CD8-positive, alpha-beta memory T cell (primary cell): ENCODE data around the gene MYL3. TPM values are rescaled to one million over a fixed set of nuclear protein-coding genes. Genes with fewer than 3 reads are reported as not detected.

ENCODE experiments used
- CTCF ChIA-PET: fragments of 350-600 bp; sonication (Branson Sonifier 250); formaldehyde crosslinking; loops from one replicate; lab custom pipeline; 2021; ENCODE audit warnings: antibody characterized with exemption; lab: Charles Lee
- POLR2A ChIA-PET: fragments of 350-600 bp; sonication (Branson Sonifier 250); formaldehyde crosslinking; loops from one replicate; lab custom pipeline; 2021; ENCODE audit warnings: antibody characterized with exemption; lab: Charles Lee
- DNase-seq, 5 donors: peaks; one replicate each; pipeline versions ENCODE4 v3.0.0 to v3.0.0-alpha.2; 2020 to 2022; ENCODE audit warnings: mixed read lengths in 1 of 5
- H3K27ac ChIP-seq: one replicate; pipeline ENCODE4 v1.7.0; 2013; ENCODE audit warnings: low read depth, mild to moderate bottlenecking, low read length, moderate library complexity
- H3K27me3 ChIP-seq: 2 replicates; pipeline ENCODE4 v1.7.0; 2013; ENCODE audit warnings: low read length, mild to moderate bottlenecking; ENCODE audit not compliant: insufficient read depth, poor library complexity, severe bottlenecking
- H3K36me3 ChIP-seq: 2 replicates; pipeline ENCODE4 v1.7.0; 2013; ENCODE audit warnings: mild to moderate bottlenecking, low read length, moderate library complexity; ENCODE audit not compliant: insufficient read depth
- H3K4me1 ChIP-seq: 2 replicates; pipeline ENCODE4 v1.7.0; 2013; ENCODE audit warnings: mild to moderate bottlenecking, low read length, moderate library complexity; ENCODE audit not compliant: insufficient read depth
- H3K4me3 ChIP-seq: 2 replicates; pipeline ENCODE4 v1.7.0; 2013; ENCODE audit warnings: mild to moderate bottlenecking, low read length
- H3K9me3 ChIP-seq: 2 replicates; pipeline ENCODE4 v1.7.0; 2013; ENCODE audit warnings: mild to moderate bottlenecking, low read length
- H3K27ac Mint-ChIP-seq, 8 donors: one replicate each; pipeline ENCODE4 v1.8.0; 2020 to 2021; ENCODE audit warnings: mixed read lengths in 8 of 8, mild to moderate bottlenecking in 6 of 8, inconsistent platforms in 3 of 8, moderate library complexity in 3 of 8
- H3K27me3 Mint-ChIP-seq, 2 donors: one replicate each; pipeline ENCODE4 v1.8.0; 2020 to 2021; ENCODE audit warnings: mixed read lengths in 2 of 2, mild to moderate bottlenecking in 1 of 2, moderate library complexity in 1 of 2
- H3K36me3 Mint-ChIP-seq, 3 donors: one replicate each; pipeline ENCODE4 v1.8.0; 2020 to 2021; ENCODE audit warnings: mixed read lengths in 3 of 3, inconsistent platforms in 1 of 3, mild to moderate bottlenecking in 1 of 3
- H3K4me1 Mint-ChIP-seq, 3 donors: one replicate each; pipeline ENCODE4 v1.8.0; 2020 to 2021; ENCODE audit warnings: mixed read lengths in 3 of 3, inconsistent platforms in 1 of 3, mild to moderate bottlenecking in 1 of 3
- H3K4me3 Mint-ChIP-seq, 7 donors: one replicate each; pipeline ENCODE4 v1.8.0; 2020 to 2021; ENCODE audit warnings: mixed read lengths in 7 of 7, mild to moderate bottlenecking in 6 of 7, moderate library complexity in 4 of 7, inconsistent platforms in 2 of 7
- H3K9me3 Mint-ChIP-seq, 5 donors: one replicate each; pipeline ENCODE4 v1.8.0; 2020 to 2022; ENCODE audit warnings: mixed read lengths in 5 of 5, mild to moderate bottlenecking in 3 of 5, moderate library complexity in 2 of 5, inconsistent platforms in 1 of 5
- polyA plus RNA-seq: library from polyadenylated mRNA; unstranded; fragments of 300-500 nt; fragmentation: Illumina TruSeq; gene quantifications from one replicate; pipeline ENCODE4 v1.2.3, GENCODE V29; 2021
- total RNA-seq, 2 experiments: library from RNA; stranded (reverse); gene quantifications; one replicate each; pipeline ENCODE4 v1.2.3, GENCODE V29; 2021

MYL3 gene
- total and polyA plus RNA-seq, 3 experiments from 2014 or later = not detected

DNA sequence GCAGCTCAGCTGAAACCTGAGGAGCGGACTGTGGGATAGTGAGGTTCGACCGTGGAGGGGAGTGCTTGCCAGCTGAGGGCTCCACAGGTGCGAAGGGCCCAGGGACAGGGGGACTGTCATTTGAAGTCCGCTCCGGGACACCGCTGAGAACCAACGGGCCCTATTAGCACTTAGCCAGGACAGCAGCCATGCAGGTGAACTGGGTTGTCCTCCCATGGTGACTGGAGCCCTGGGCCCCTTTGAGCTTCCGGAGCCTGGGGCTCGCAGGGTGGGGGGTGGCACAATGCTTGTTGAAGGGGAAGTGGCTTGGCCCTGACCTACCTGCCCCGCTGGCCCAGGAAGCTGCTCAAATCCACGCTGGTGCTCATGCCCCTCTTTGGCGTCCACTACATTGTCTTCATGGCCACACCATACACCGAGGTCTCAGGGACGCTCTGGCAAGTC is 39.0 kb upstream of the MYL3 start:
- ChIA-PET POLR2A (no interaction called here), CTCF (interaction anchor here (1.3 kb wide), 1 partner anchor 97 kb away, joined by 3 read pairs; no protein-coding TSS in a partner anchor)
- H3K9me3 Mint-ChIP-seq = no peaks in the 10 kb centered on the region
- H3K36me3 Mint-ChIP-seq = no peaks in the 10 kb centered on the region
- H3K4me3 Mint-ChIP-seq = no peak overlapping the region
- no peak overlapping the region for H3K4me3 ChIP-seq
- H3K27ac ChIP-seq = no peak overlapping the region
- H3K27ac Mint-ChIP-seq = no peak overlapping the region
- peaks cover 2 to 13% (median 4%) of the 10 kb centered on the region in 3 donors for H3K4me1 Mint-ChIP-seq
- no peaks in the 10 kb centered on the region for H3K27me3 ChIP-seq
- DNase-seq = peak in 1 of 5 donors; percentile 39
- H3K4me1 ChIP-seq = no peaks in the 10 kb centered on the region
- no peaks in the 10 kb centered on the region for H3K9me3 ChIP-seq
- no peaks in the 10 kb centered on the region for H3K36me3 ChIP-seq
- peaks cover 9 to 18% of the 10 kb centered on the region in 2 donors for H3K27me3 Mint-ChIP-seq

DNA sequence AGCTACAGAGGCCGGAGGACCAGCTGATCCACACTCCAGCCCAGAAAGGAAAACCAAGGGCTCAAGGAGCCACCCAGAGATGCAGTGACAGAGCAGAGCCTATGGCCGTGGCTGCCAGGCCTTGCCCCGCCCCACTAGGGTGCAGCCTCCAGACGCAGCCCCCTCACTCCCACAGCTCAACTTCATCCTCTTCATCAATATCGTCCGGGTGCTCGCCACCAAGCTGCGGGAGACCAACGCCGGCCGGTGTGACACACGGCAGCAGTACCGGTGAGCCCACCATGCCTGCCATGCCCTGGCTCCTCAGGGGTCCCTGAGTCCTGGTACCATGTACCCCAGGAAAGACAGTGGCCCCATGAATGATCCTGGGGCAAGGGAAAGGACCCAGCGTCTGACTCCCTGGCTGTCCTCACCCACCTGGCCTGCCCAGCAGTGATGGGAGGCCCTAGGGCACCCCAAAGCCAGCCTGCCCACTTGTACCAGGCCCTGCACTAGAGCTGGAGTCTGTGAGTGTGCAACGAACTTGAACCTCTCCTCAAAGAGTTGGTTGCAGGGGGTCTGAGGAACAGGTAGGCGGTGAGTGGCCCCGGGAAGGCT is 38.4 kb upstream of the MYL3 start:
- Mint-ChIP-seq H3K4me3 (no peak overlapping the region), H3K27ac (no peak overlapping the region), H3K9me3 (no peaks in the 10 kb centered on the region), H3K4me1 (peaks cover 2 to 13% (median 4%) of the 10 kb centered on the region in 3 donors), H3K36me3 (no peaks in the 10 kb centered on the region), H3K27me3 (peaks cover 9 to 18% of the 10 kb centered on the region in 2 donors)
- Histone ChIP-seq H3K9me3 (no peaks in the 10 kb centered on the region), H3K27ac (no peak overlapping the region), H3K4me3 (no peak overlapping the region), H3K4me1 (no peaks in the 10 kb centered on the region), H3K36me3 (no peaks in the 10 kb centered on the region), H3K27me3 (no peaks in the 10 kb centered on the region)
- DNase-seq = peak in 1 of 5 donors; percentile 39
- ChIA-PET CTCF (interaction anchor here (1.3 kb wide), 1 partner anchor 97 kb away, joined by 3 read pairs; no protein-coding TSS in a partner anchor), POLR2A (no interaction called here)

DNA sequence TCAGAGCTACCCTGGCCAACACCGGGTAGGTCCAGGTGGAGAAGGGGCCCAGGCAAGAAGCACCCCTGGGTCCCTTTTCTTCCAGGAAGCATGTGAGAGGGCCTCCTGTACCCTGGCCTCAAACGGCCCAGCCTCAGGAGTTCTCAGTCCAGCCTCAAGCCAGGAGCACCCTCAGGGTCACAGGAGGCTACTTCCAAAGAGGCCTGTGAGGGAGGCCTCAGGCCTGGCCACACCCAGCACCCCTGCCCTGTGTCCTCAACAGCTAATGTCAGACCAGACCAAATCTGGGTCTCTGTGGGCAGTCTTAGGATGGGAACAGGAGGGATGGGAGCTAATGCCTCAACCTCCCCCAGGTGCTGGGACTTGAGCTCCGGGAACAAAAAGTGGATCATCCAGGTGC is 37.8 kb upstream of the MYL3 start:
- H3K4me3 ChIP-seq = no peak overlapping the region
- no peak overlapping the region for H3K4me3 Mint-ChIP-seq
- no peaks in the 10 kb centered on the region for H3K9me3 Mint-ChIP-seq
- H3K27me3 Mint-ChIP-seq = peaks cover 10 to 20% of the 10 kb centered on the region in 2 donors
- no peaks in the 10 kb centered on the region for H3K9me3 ChIP-seq
- H3K36me3 ChIP-seq = no peaks in the 10 kb centered on the region
- H3K27ac Mint-ChIP-seq = no peak overlapping the region
- no peaks in the 10 kb centered on the region for H3K36me3 Mint-ChIP-seq
- ChIA-PET CTCF (interaction anchor here (1.3 to 1.6 kb wide), 2 partner anchors 9 to 98 kb away, joined by 3 to 5 read pairs; no protein-coding TSS in a partner anchor), POLR2A (no interaction called here)
- H3K27me3 ChIP-seq = no peaks in the 10 kb centered on the region
- H3K27ac ChIP-seq = no peak overlapping the region
- DNase-seq = no peak
- no peaks in the 10 kb centered on the region for H3K4me1 ChIP-seq
- peaks cover 2 to 13% (median 4%) of the 10 kb centered on the region in 3 donors for H3K4me1 Mint-ChIP-seq

DNA sequence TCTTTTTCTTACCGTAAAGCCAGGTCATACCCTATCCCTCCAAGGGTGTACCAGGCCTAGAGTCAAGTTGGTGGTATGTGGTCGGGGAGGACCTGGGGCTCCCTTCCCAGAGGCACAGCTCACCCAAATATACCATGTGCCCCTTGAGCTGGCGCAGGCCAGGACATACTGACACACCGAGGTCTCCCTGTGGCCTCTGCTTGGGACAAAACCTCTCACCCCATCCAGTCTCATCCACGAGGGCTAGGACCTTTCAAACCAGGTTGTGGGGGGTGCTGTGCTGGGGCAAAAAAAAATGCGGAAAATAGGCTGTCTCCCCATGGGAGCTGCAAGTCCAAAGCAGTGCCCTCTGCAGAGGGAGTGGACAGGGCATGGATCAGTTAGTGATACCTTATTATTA is 37.1 kb upstream of the MYL3 start:
- no peak overlapping the region for H3K27ac ChIP-seq
- Mint-ChIP-seq H3K4me1 (peaks cover 3 to 14% (median 5%) of the 10 kb centered on the region in 3 donors), H3K27ac (no peak overlapping the region), H3K4me3 (no peak overlapping the region), H3K36me3 (no peaks in the 10 kb centered on the region), H3K9me3 (no peaks in the 10 kb centered on the region), H3K27me3 (peaks cover 10 to 25% of the 10 kb centered on the region in 2 donors)
- peaks cover 5% of the 10 kb centered on the region for H3K27me3 ChIP-seq
- H3K36me3 ChIP-seq = no peaks in the 10 kb centered on the region
- ChIA-PET CTCF (interaction anchor here (0.7 to 1.6 kb wide), 2 partner anchors 9 to 195 kb away, joined by 3 to 5 read pairs; no protein-coding TSS in a partner anchor), POLR2A (no interaction called here)
- no peak for DNase-seq
- no peak overlapping the region for H3K4me3 ChIP-seq
- H3K9me3 ChIP-seq = no peaks in the 10 kb centered on the region
- no peaks in the 10 kb centered on the region for H3K4me1 ChIP-seq

DNA sequence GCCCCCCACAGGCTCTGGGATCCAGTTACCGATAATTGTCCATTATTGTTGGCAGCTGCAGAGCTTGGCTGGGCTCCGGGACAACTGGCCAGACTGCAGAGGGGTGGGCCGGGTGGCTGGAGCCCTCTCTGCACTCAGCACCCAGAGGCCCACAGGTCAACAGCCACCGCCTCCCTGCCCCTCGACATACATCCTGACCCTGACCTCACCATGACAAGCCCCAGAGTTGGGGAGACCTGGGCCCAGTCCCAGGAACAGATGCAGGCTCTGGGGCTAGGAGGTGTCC is 36.7 kb upstream of the MYL3 start:
- peaks cover 14 to 29% of the 10 kb centered on the region in 2 donors for H3K27me3 Mint-ChIP-seq
- no peaks in the 10 kb centered on the region for H3K36me3 Mint-ChIP-seq
- H3K4me1 Mint-ChIP-seq = peaks cover 6 to 18% (median 9%) of the 10 kb centered on the region in 3 donors
- Histone ChIP-seq H3K36me3 (no peaks in the 10 kb centered on the region), H3K4me3 (no peak overlapping the region), H3K4me1 (no peaks in the 10 kb centered on the region), H3K27ac (no peak overlapping the region), H3K9me3 (no peaks in the 10 kb centered on the region), H3K27me3 (peaks cover 5% of the 10 kb centered on the region)
- ChIA-PET POLR2A (no interaction called here), CTCF (interaction anchor here (0.7 to 1.6 kb wide), 2 partner anchors 10 to 195 kb away, joined by 3 to 5 read pairs; no protein-coding TSS in a partner anchor)
- no peak overlapping the region for H3K4me3 Mint-ChIP-seq
- no peak for DNase-seq
- H3K9me3 Mint-ChIP-seq = no peaks in the 10 kb centered on the region
- H3K27ac Mint-ChIP-seq = no peak overlapping the region

DNA sequence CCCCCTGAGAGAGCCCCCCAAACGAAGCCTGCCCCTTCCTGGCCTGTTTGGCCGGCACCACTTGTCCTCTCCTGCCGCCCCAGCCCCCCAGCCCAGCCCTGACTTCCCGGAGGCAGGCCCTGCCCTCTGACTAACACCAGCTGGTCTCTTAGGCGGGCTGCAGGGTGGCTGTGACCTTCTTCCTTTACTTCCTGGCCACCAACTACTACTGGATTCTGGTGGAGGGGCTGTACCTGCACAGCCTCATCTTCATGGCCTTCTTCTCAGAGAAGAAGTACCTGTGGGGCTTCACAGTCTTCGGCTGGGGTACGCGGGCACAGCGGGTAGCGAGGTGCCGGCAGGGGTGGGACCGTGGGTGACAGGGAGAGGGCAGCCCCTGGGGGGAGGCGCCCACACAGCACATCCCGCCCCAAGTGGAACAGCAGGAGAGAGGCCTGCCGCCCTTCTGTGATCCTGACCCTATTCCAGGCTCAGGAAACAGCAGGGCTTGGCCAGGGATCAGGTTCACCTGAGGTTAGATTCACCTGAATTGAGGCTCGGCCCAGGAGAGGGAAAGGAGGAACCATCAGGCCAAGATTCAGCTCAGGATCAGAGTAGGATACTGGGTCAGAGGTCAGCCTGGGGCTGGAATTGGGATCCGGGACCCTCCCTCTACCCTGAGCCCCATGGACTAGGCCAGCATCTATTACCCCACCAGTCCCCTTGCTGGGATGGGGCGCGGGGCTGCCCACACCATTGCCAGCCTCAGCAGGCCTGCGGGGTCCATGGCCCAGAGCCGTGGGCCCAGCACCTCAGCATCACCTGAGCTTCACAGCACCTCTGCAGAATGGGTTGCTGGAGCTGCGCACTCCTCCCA is 36.1 kb upstream of the MYL3 start:
- peaks cover 6 to 18% (median 10%) of the 10 kb centered on the region in 3 donors for H3K4me1 Mint-ChIP-seq
- peaks cover 16 to 29% of the 10 kb centered on the region in 2 donors for H3K27me3 Mint-ChIP-seq
- Histone ChIP-seq H3K4me3 (no peak overlapping the region), H3K36me3 (no peaks in the 10 kb centered on the region), H3K27ac (no peak overlapping the region), H3K4me1 (no peaks in the 10 kb centered on the region), H3K27me3 (peaks cover 5% of the 10 kb centered on the region), H3K9me3 (no peaks in the 10 kb centered on the region)
- peak overlapping the region in 1 of 8 donors; percentile 94 for H3K27ac Mint-ChIP-seq
- DNase-seq = peak in 1 of 5 donors; percentile 39
- no peaks in the 10 kb centered on the region for H3K36me3 Mint-ChIP-seq
- CTCF ChIA-PET = interaction anchor here (1.6 kb wide), 1 partner anchor 10 kb away, joined by 5 read pairs; no protein-coding TSS in a partner anchor
- H3K4me3 Mint-ChIP-seq = peak overlapping the region in 1 of 7 donors; percentile 15
- no peaks in the 10 kb centered on the region for H3K9me3 Mint-ChIP-seq
- POLR2A ChIA-PET = no interaction called here

DNA sequence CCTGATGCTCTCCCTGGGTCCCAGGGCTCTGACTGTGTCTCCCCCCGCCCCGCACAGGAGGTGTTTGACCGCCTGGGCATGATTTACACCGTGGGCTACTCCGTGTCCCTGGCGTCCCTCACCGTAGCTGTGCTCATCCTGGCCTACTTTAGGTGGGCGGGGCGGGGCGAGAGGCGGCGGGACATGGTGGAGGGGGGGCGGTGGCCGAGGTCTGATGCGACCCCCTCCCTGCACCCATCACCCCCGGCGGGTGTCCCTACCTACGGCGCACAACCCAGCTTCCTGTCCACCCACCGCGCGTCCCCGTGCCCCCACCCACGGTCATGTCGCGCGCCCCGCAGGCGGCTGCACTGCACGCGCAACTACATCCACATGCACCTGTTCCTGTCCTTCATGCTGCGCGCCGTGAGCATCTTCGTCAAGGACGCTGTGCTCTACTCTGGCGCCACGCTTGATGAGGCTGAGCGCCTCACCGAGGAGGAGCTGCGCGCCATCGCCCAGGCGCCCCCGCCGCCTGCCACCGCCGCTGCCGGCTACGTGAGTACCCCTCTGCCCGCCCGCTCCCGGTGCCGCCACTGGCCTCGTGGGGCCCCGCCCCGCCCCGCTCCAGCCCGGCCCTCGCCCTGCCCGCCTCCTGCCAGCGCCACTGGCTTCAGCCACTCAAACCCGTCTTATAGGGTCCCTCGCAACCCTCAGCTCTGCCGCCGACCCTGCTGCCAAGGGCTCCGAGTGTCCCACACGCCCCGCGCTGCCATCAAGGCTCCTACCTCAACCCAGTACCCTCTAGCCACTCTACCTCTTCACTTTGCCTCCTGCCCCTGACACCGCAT is 35.3 kb upstream of the MYL3 start:
- Histone ChIP-seq H3K4me1 (no peaks in the 10 kb centered on the region), H3K4me3 (no peak overlapping the region), H3K27ac (no peak overlapping the region), H3K36me3 (no peaks in the 10 kb centered on the region), H3K9me3 (no peaks in the 10 kb centered on the region), H3K27me3 (peaks cover 5% of the 10 kb centered on the region)
- DNase-seq = peak in 1 of 5 donors; percentile 36
- POLR2A ChIA-PET = no interaction called here
- no peaks in the 10 kb centered on the region for H3K36me3 Mint-ChIP-seq
- peak overlapping the region in 2 of 7 donors; percentile 15 to 31 for H3K4me3 Mint-ChIP-seq
- peaks cover 6 to 18% (median 10%) of the 10 kb centered on the region in 3 donors for H3K4me1 Mint-ChIP-seq
- H3K27me3 Mint-ChIP-seq = peaks cover 21 to 35% of the 10 kb centered on the region in 2 donors
- CTCF ChIA-PET = no interaction called here
- H3K9me3 Mint-ChIP-seq = no peaks in the 10 kb centered on the region
- peak overlapping the region in 1 of 8 donors; percentile 94 for H3K27ac Mint-ChIP-seq
